CD4-positive, alpha-beta T cell (primary cell): ENCODE measurements around the gene SLC17A9. TPM values are rescaled to one million over a fixed set of nuclear protein-coding genes. Genes with fewer than 3 reads are reported as not detected.

Experiments used
- ATAC-seq: fragments of 200-7000 bp; cut with Tn5 transposase; one replicate; pipeline ENCODE4 v1.10.0; 2022; ENCODE audit warnings: mild to moderate bottlenecking; ENCODE audit not compliant: poor library complexity
- CTCF ChIA-PET: fragments of 350-600 bp; sonication (Branson Sonifier 250); formaldehyde crosslinking; loops from one replicate; lab custom pipeline; 2021; ENCODE audit warnings: antibody characterized with exemption, inconsistent platforms; lab: Charles Lee
- POLR2A ChIA-PET: fragments of 350-600 bp; sonication (Branson Sonifier 250); formaldehyde crosslinking; loops from one replicate; lab custom pipeline; 2021; ENCODE audit warnings: antibody characterized with exemption, inconsistent platforms; lab: Charles Lee
- DNase-seq, 14 experiments: peaks; one replicate each; pipeline ENCODE4 v3.0.0-alpha.2; 2013 to 2020; ENCODE audit warnings: mixed read lengths in 2 of 14
- H3K27ac ChIP-seq, 2 donors: one replicate each; pipeline versions ENCODE4 v1.5.1 to v1.7.0; 2013; ENCODE audit warnings: low read length in 2 of 2, low read depth in 1 of 2, mild to moderate bottlenecking in 1 of 2
- H3K27me3 ChIP-seq, 2 experiments: 1 replicate in 1 of 2; 2 replicates in 1 of 2; pipeline versions ENCODE4 v1.6.1 to v1.7.0; 2013; ENCODE audit warnings: low read length in 2 of 2, control low read depth in 1 of 2, mild to moderate bottlenecking in 1 of 2, moderate library complexity in 1 of 2; ENCODE audit not compliant: insufficient read depth in 2 of 2, control insufficient read depth in 1 of 2
- H3K36me3 ChIP-seq: one replicate; pipeline ENCODE4 v1.6.1; 2013; ENCODE audit warnings: low read length, control low read depth; ENCODE audit not compliant: insufficient read depth
- H3K4me1 ChIP-seq: one replicate; pipeline ENCODE4 v1.6.1; 2013; ENCODE audit warnings: low read length, control low read depth; ENCODE audit not compliant: insufficient read depth
- H3K4me3 ChIP-seq: one replicate; pipeline ENCODE4 v1.5.1; 2013; ENCODE audit warnings: mild to moderate bottlenecking, low read length, moderate library complexity
- H3K9me3 ChIP-seq, 2 experiments: 1 replicate in 1 of 2; 2 replicates in 1 of 2; pipeline versions ENCODE4 v1.6.1 to v1.7.0; 2013; ENCODE audit warnings: low read length in 2 of 2, mild to moderate bottlenecking in 2 of 2, control low read depth in 1 of 2, moderate library complexity in 1 of 2; ENCODE audit not compliant: control insufficient read depth in 1 of 2, insufficient read depth in 1 of 2
- H3K27ac Mint-ChIP-seq: one replicate; pipeline ENCODE4 v1.8.0; 2020; ENCODE audit warnings: mixed read lengths
- H3K27me3 Mint-ChIP-seq: one replicate; pipeline ENCODE4 v1.8.0; 2021; ENCODE audit warnings: mixed read lengths
- H3K36me3 Mint-ChIP-seq: one replicate; pipeline ENCODE4 v1.8.0; 2021; ENCODE audit warnings: low read depth, mixed read lengths
- H3K4me1 Mint-ChIP-seq: one replicate; pipeline ENCODE4 v1.8.0; 2021; ENCODE audit warnings: low read depth, mixed read lengths
- H3K4me3 Mint-ChIP-seq: one replicate; pipeline ENCODE4 v1.8.0; 2020; ENCODE audit warnings: mild to moderate bottlenecking, mixed read lengths
- H3K9me3 Mint-ChIP-seq: one replicate; pipeline ENCODE4 v1.8.0; 2020; ENCODE audit warnings: mixed read lengths
- CTCF ChIP-seq: fragments of 200-600 bp; IDR thresholded peaks from one replicate; pipeline ENCODE4 v1.8.0; 2022; ENCODE audit warnings: antibody characterized with exemption, mild to moderate bottlenecking
- intact Hi-C, 2 experiments: fragments of 100-400 bp; cut with DNase I in 1 of 2; cut with micrococcal nuclease in 1 of 2; formaldehyde crosslinking; loops; one replicate each; pipeline versions ENCODE4 v1.15.1 to v1.9.0; 2023 to 2025; cut with DNase I, micrococcal nuclease
- total RNA-seq, 174 experiments: library from RNA in 2 of 174; stranded (reverse) in 2 of 174; gene quantifications; one replicate each; pipeline ENCODE4 v1.2.3 and lab custom pipeline; 2021 to 2026

Gene SLC17A9
- total RNA-seq, 2 experiments from 2014 or later: 3.5 to 5.5 TPM

GRCh38 chr20:62991863-62992262 is 39.4 kb downstream of the SLC17A9 start:
- peaks cover 0 to 2% of the 10 kb centered on the region in 2 experiments for H3K27me3 ChIP-seq
- Mint-ChIP-seq H3K27me3 (peaks cover 19% of the 10 kb centered on the region), H3K4me3 (no peak overlapping the region), H3K9me3 (no peaks in the 10 kb centered on the region), H3K4me1 (no peaks in the 10 kb centered on the region), H3K27ac (no peak overlapping the region), H3K36me3 (no peaks in the 10 kb centered on the region)
- ATAC-seq (no peak), DNase-seq (no peak)
- H3K27ac ChIP-seq: no peak overlapping the region
- no peaks in the 10 kb centered on the region for H3K36me3 ChIP-seq
- no peak for TF ChIP-seq CTCF
- H3K9me3 ChIP-seq: no peaks in the 10 kb centered on the region
- intact Hi-C loops: no loop called here
- ChIA-PET POLR2A (no interaction called here), CTCF (interaction anchor here (1.1 kb wide), 1 partner anchor 19 kb away, joined by 3 read pairs; no protein-coding TSS in a partner anchor)
- peaks cover 6% of the 10 kb centered on the region for H3K4me1 ChIP-seq
- no peak overlapping the region for H3K4me3 ChIP-seq

- Histone ChIP-seq H3K4me1 (peaks cover 3% of the 10 kb centered on the region), H3K36me3 (no peaks in the 10 kb centered on the region), H3K27me3 (peaks cover 2 to 3% of the 10 kb centered on the region in 2 experiments), H3K4me3 (no peak overlapping the region), H3K27ac (no peak overlapping the region), H3K9me3 (peaks cover 0 to under 1% of the 10 kb centered on the region in 2 experiments)
- intact Hi-C loops: no loop called here
- Mint-ChIP-seq H3K36me3 (no peaks in the 10 kb centered on the region), H3K27me3 (peaks cover 27% of the 10 kb centered on the region), H3K27ac (no peak overlapping the region), H3K9me3 (no peaks in the 10 kb centered on the region), H3K4me1 (no peaks in the 10 kb centered on the region), H3K4me3 (no peak overlapping the region)
- ChIA-PET CTCF (no interaction called here), POLR2A (no interaction called here)
- DNase-seq (no peak), ATAC-seq (no peak)
- TF ChIP-seq CTCF: no peak
Observed at GRCh38 chr20:62993856-62994494, 41.5 kb downstream of the SLC17A9 start.

GRCh38 chr20:62994869-62995281 is 42.4 kb downstream of the SLC17A9 start:
- ChIA-PET POLR2A (no interaction called here), CTCF (no interaction called here)
- no peaks in the 10 kb centered on the region for H3K36me3 Mint-ChIP-seq
- Histone ChIP-seq H3K27ac (no peak overlapping the region), H3K9me3 (peaks cover 0 to 9% of the 10 kb centered on the region in 2 experiments), H3K4me1 (peaks cover 3% of the 10 kb centered on the region), H3K36me3 (no peaks in the 10 kb centered on the region), H3K27me3 (peaks cover 2 to 6% of the 10 kb centered on the region in 2 experiments), H3K4me3 (no peak overlapping the region)
- H3K4me3 Mint-ChIP-seq: no peak overlapping the region
- no peak overlapping the region for H3K27ac Mint-ChIP-seq
- H3K9me3 Mint-ChIP-seq: no peaks in the 10 kb centered on the region
- no peak for TF ChIP-seq CTCF
- H3K4me1 Mint-ChIP-seq: no peaks in the 10 kb centered on the region
- peaks cover 33% of the 10 kb centered on the region for H3K27me3 Mint-ChIP-seq
- ATAC-seq: no peak
- intact Hi-C loops: no loop called here
- no peak for DNase-seq
